BJ (cell line): ENCODE data around the gene DDX54. TPM values are rescaled to one million over a fixed set of nuclear protein-coding genes. Genes with fewer than 3 reads are reported as not detected.
A peak's percentile ranks its signal among the peaks of the same experiment; 100 is the strongest.

ENCODE experiments used
- CTCF ChIA-PET: fragments of 350-600 bp; formaldehyde crosslinking; extraction: SDS; loops from one replicate; lab custom pipeline; 2021; ENCODE audit warnings: antibody characterized with exemption, inconsistent platforms; lab: Yijun Ruan, JAX
- POLR2A ChIA-PET: fragments of 300-600 bp; sonication (Branson Sonifier 250); formaldehyde crosslinking; extraction: SDS; loops from one replicate; lab custom pipeline; 2021; ENCODE audit warnings: antibody characterized with exemption; lab: Charles Lee
- DNase-seq: peaks from one replicate; pipeline ENCODE4 v3.0.0-alpha.2; 2011; ENCODE audit warnings: low read depth
- H3K27me3 ChIP-seq: 2 replicates; pipeline ENCODE4 v1.6.0; 2011; ENCODE audit warnings: low read length; ENCODE audit not compliant: control insufficient read depth, insufficient read depth
- H3K36me3 ChIP-seq: 2 replicates; pipeline ENCODE4 v1.5.1; 2011; ENCODE audit warnings: low read length; ENCODE audit not compliant: control insufficient read depth, insufficient read depth
- H3K4me3 ChIP-seq: 2 replicates; pipeline ENCODE4 v1.5.1; 2011; ENCODE audit warnings: low read depth, mild to moderate bottlenecking, control low read depth, low read length
- CTCF ChIP-seq: IDR thresholded peaks from 2 replicates; pipeline ENCODE4 v1.5.1; 2011; ENCODE audit warnings: low read depth, mild to moderate bottlenecking, control low read depth, inconsistent platforms, low read length, moderate library complexity; ENCODE audit not compliant: insufficient read depth
- polyA plus RNA-seq: library from polyadenylated mRNA; depleted of rRNA; stranded (reverse); fragments of >200 nt; gene quantifications from 2 replicates; pipeline ENCODE4 v1.2.3, GENCODE V29; 2011

DDX54 gene
- polyA plus RNA-seq, 1 experiment = 54.7 TPM

DNA sequence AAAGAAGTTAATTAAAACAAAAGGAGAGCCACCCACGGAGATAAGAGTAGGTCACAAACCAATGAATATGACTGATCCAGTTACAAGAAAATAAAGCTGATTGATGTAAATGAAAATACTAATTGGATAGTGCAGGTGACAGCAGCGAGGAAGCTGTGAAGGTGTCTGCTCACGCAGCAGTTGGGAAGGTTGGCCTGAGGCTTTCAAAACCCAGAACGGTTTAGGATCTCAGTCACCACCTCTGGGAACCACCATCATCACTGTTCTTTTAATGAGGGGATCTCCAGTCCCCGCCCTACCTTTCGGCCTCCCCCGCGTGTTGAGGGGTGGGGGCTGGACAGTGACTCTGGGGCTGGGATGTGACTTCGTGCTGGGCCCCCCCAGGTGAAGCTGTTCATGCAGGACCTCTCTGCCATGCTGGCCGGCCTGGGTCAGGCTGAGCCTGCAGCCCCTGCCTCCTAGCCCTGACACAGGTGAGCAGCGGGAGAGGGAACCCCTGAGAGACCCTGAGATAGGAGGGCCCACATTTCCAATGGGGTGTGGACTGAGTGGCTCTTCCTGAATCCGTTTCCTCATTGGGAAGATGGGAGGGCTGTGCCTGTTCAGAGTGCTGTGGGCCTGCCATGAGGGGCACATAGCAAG, 27.9 kb downstream of the DDX54 start:
- Histone ChIP-seq H3K4me3 (no peak overlapping the region), H3K27me3 (peaks cover 18% of the 10 kb centered on the region), H3K36me3 (peaks cover 24% of the 10 kb centered on the region)
- DNase-seq = no peak
- CTCF ChIA-PET = interaction anchor here (0.9 to 5.2 kb wide), 3 partner anchors 16 to 268 kb away, joined by 3 to 31 read pairs (median 4); no protein-coding TSS in a partner anchor
- POLR2A ChIA-PET = no interaction called here
- no peak for TF ChIP-seq CTCF

DNA sequence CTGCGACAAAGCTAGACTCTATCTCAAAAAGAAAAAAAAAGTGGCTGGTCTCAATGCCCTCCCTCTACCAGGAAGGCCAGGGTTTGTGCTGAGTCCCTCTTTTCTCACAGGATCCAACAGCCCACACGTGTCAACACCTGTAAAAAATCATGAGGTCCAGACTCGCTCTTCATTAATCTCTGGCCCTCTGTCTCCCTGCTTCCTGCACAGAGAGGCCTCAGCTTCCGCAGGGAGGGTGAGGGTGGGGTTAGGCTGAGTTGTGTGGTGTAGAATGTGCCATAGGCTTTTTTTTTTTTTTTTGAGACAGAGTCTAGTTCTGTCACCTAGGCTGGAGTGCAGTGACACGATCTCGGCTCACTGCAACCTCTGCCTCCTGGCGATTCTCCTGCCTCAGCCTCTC, 29.6 kb downstream of the DDX54 start:
- no peak for DNase-seq
- no peak for TF ChIP-seq CTCF
- Histone ChIP-seq H3K36me3 (peaks cover 18% of the 10 kb centered on the region), H3K4me3 (no peak overlapping the region), H3K27me3 (peaks cover 23% of the 10 kb centered on the region)
- ChIA-PET POLR2A (no interaction called here), CTCF (interaction anchor here (5.2 to 7.2 kb wide), 2 partner anchors 18 to 106 kb away, joined by 31 to 54 read pairs; no protein-coding TSS in a partner anchor)

- no peak overlapping the region for H3K4me3 ChIP-seq
- peaks cover 16% of the 10 kb centered on the region for H3K36me3 ChIP-seq
- DNase-seq = no peak
- ChIA-PET CTCF (interaction anchor here (0.8 to 7.2 kb wide), 3 partner anchors 19 to 105 kb away, joined by 3 to 54 read pairs (median 31); no protein-coding TSS in a partner anchor), POLR2A (no interaction called here)
- peaks cover 23% of the 10 kb centered on the region for H3K27me3 ChIP-seq
- no peak for TF ChIP-seq CTCF
Observed at GRCh38 chr12:113155060-113155459, 30.2 kb downstream of the DDX54 start.

GRCh38 chr12:113154351-113154973, 30.8 kb downstream of the DDX54 start:
- ChIA-PET POLR2A (no interaction called here), CTCF (interaction anchor here (0.8 to 7.2 kb wide), 4 partner anchors 9 to 105 kb away, joined by 3 to 54 read pairs (median 20); no protein-coding TSS in a partner anchor)
- H3K36me3 ChIP-seq = peaks cover 11% of the 10 kb centered on the region
- no peak for DNase-seq
- peak overlapping the region; percentile 16 for H3K4me3 ChIP-seq
- no peak for TF ChIP-seq CTCF
- H3K27me3 ChIP-seq = peaks cover 23% of the 10 kb centered on the region
